Activated T-cell treated with anti-CD3 and anti-CD28 coated beads, Interleukin-2, amount 50 U/mL, for 72 hours (primary cell): ENCODE measurements around the gene ZNF606. TPM values are rescaled to one million over a fixed set of nuclear protein-coding genes. Genes with fewer than 3 reads are reported as not detected.

Source experiments
- ATAC-seq, 2 donors: fragments of 150-1000 bp; cut with Tn5 transposase; replicated peaks in 1 of 2; 2 replicates each; pipeline ENCODE4 v1.10.0; 2021; ENCODE audit warnings: moderate library complexity in 2 of 2, mild to moderate bottlenecking in 1 of 2
- DNase-seq, 2 donors: peaks; one replicate each; pipeline ENCODE4 v3.0.0; 2021 to 2022; ENCODE audit warnings: mixed read lengths in 1 of 2
- H3K27ac Mint-ChIP-seq: one replicate; pipeline ENCODE4 v1.8.0; 2022; ENCODE audit warnings: mild to moderate bottlenecking, moderate library complexity, mixed read lengths
- H3K27me3 Mint-ChIP-seq: one replicate; pipeline ENCODE4 v1.8.0; 2022; ENCODE audit warnings: low read depth, mixed read lengths
- H3K36me3 Mint-ChIP-seq, 2 donors: one replicate each; pipeline ENCODE4 v1.8.0; 2022; ENCODE audit warnings: mixed read lengths in 2 of 2, mild to moderate bottlenecking in 1 of 2; ENCODE audit not compliant: insufficient read depth in 2 of 2
- H3K4me1 Mint-ChIP-seq: one replicate; pipeline ENCODE4 v1.8.0; 2022; ENCODE audit warnings: low read depth, mixed read lengths
- H3K4me3 Mint-ChIP-seq, 2 donors: one replicate each; pipeline ENCODE4 v1.8.0; 2022; ENCODE audit warnings: mild to moderate bottlenecking in 2 of 2, mixed read lengths in 2 of 2, moderate library complexity in 2 of 2
- H3K9me3 Mint-ChIP-seq, 2 donors: one replicate each; pipeline ENCODE4 v1.8.0; 2022; ENCODE audit warnings: mixed read lengths in 2 of 2
- total RNA-seq, 2 donors: library from RNA; stranded (reverse); gene quantifications; one replicate each; pipeline ENCODE4 v1.2.3, GENCODE V29; 2022

Gene ZNF606
- total RNA-seq, 2 donors from 2014 or later: 13.1 to 13.8 TPM

GRCh38 chr19:57946316-57946715, 56.3 kb downstream of the ZNF606 start:
- Mint-ChIP-seq H3K27me3 (no peaks in the 10 kb centered on the region), H3K4me3 (peak overlapping the region; percentile 93 to 94), H3K4me1 (peaks cover 20% of the 10 kb centered on the region), H3K27ac (no peak overlapping the region), H3K36me3 (peaks cover 53 to 58% of the 10 kb centered on the region in 2 donors), H3K9me3 (peaks cover 35 to 45% of the 10 kb centered on the region in 2 donors)
- DNase-seq (no peak), ATAC-seq (no peak)

DNA sequence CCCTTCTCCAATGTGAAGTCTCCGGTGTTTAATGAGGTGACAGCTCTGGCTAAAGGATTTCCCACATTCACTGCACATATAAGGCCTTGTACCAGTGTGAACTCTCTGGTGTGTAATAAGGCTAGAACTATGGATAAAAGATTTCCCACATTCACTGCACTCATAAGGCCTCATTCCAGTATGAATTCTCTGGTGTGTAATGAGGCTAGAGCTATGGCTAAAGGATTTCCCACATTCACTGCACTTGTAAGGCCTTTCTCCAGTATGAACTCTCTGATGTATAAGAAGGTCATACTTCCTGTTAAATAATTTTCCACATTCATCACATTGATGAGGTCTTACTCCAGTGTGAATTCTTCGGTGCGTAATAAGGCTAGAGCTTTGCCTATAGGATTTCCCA, 61.0 kb downstream of the ZNF606 start:
- DNase-seq (no peak), ATAC-seq (no peak)
- Mint-ChIP-seq H3K9me3 (peaks cover 39 to 47% of the 10 kb centered on the region in 2 donors), H3K4me1 (peaks cover 11% of the 10 kb centered on the region), H3K27me3 (no peaks in the 10 kb centered on the region), H3K4me3 (no peak overlapping the region), H3K27ac (no peak overlapping the region), H3K36me3 (peaks cover 66 to 80% of the 10 kb centered on the region in 2 donors)

- H3K36me3 Mint-ChIP-seq: peaks cover 44 to 60% of the 10 kb centered on the region in 2 donors
- H3K27ac Mint-ChIP-seq: no peak overlapping the region
- no peak for ATAC-seq
- H3K27me3 Mint-ChIP-seq: no peaks in the 10 kb centered on the region
- H3K9me3 Mint-ChIP-seq: peaks cover 13 to 28% of the 10 kb centered on the region in 2 donors
- H3K4me3 Mint-ChIP-seq: peak overlapping the region in 1 of 2 donors; percentile 94
- no peak for DNase-seq
- no peaks in the 10 kb centered on the region for H3K4me1 Mint-ChIP-seq
These were observed 66.9 kb downstream of the ZNF606 start for GRCh38 chr19:57935731-57936130.

- ATAC-seq (peak; percentile 88 to 96), DNase-seq (peak; percentile 35 to 60)
- Mint-ChIP-seq H3K4me3 (peak within 1 kb of the TSS; percentile 86 to 94), H3K27ac (no peak within 1 kb of the TSS), H3K27me3 (no peaks in the 10 kb centered on the region), H3K9me3 (peaks cover 13 to 29% of the 10 kb centered on the region in 2 donors), H3K36me3 (peaks cover 45 to 59% of the 10 kb centered on the region in 2 donors), H3K4me1 (no peaks in the 10 kb centered on the region)
These were observed 67.6 kb downstream of the ZNF606 start, which contains the start of gene ZNF418 for GRCh38 chr19:57934820-57935665. TSS of gene ZNF418 (minus strand) at chr19:57935402. CDS start at chr19:57933822, 1,580 bp downstream.

GRCh38 chr19:57927587-57927986, 75.0 kb downstream of the ZNF606 start:
- H3K4me1 Mint-ChIP-seq: no peaks in the 10 kb centered on the region
- DNase-seq (no peak), ATAC-seq (no peak)

More at GRCh38 chr19:57927587-57927986, 75.0 kb downstream of the ZNF606 start:
- Mint-ChIP-seq H3K4me3 (no peak overlapping the region), H3K9me3 (peaks cover 23 to 34% of the 10 kb centered on the region in 2 donors), H3K27me3 (no peaks in the 10 kb centered on the region), H3K27ac (no peak overlapping the region), H3K36me3 (peaks cover 40 to 41% of the 10 kb centered on the region in 2 donors)

Other genes with a start within 250 kb of the ZNF606 start
- 10 to 100 TPM; 18.5 to 20.0 TPM for gene ZNF586, start 233.1 kb downstream of the ZNF606 start, total RNA-seq
- gene ZNF552, start 187.9 kb downstream of the ZNF606 start, total RNA-seq: 1 to 10 TPM; 7.7 to 8.4 TPM
- 10 to 100 TPM; 16.8 to 18.0 TPM for gene ZNF587B, start 172.5 kb downstream of the ZNF606 start, total RNA-seq
- 10 to 100 TPM; 31.5 to 32.5 TPM for gene ZNF587, start 153.0 kb downstream of the ZNF606 start, total RNA-seq
- gene ZNF814, start 113.8 kb downstream of the ZNF606 start, total RNA-seq: 10 to 100 TPM; 16.1 to 21.4 TPM
- gene ZNF417, start 86.2 kb downstream of the ZNF606 start, total RNA-seq: 10 to 100 TPM; 12.6 to 13.8 TPM
- gene ZNF418, start 67.4 kb downstream of the ZNF606 start, total RNA-seq: 1 to 10 TPM; 3.4 to 8.0 TPM
- 10 to 100 TPM in 1 of 2 donors, 1 to 10 TPM in 1; 8.4 to 10.6 TPM for gene ZNF256, start 55.1 kb downstream of the ZNF606 start, total RNA-seq
- 1 to 10 TPM in 1 of 2 donors, under 1 TPM in 1; 0.91 to 2.1 TPM for gene C19orf18, start 28.3 kb downstream of the ZNF606 start, total RNA-seq
- not detected for gene ZSCAN1, start 31.2 kb upstream of the ZNF606 start, total RNA-seq
- 1 to 10 TPM; 1.7 to 1.9 TPM for gene ZNF135, start 56.5 kb upstream of the ZNF606 start, total RNA-seq
- 10 to 100 TPM; 34.0 to 51.3 TPM for gene ZSCAN18, start 95.4 kb upstream of the ZNF606 start, total RNA-seq
- gene ZNF329, start 148.0 kb upstream of the ZNF606 start, total RNA-seq: 1 to 10 TPM; 8.0 to 9.8 TPM
- gene ZNF274, start 180.2 kb upstream of the ZNF606 start, total RNA-seq: 10 to 100 TPM; 32.1 to 42.8 TPM
- 10 to 100 TPM; 38.6 to 46.6 TPM for gene ZNF544, start 226.1 kb upstream of the ZNF606 start, total RNA-seq